ENCODE data around the gene CLDN1. TPM values are rescaled to one million over a fixed set of nuclear protein-coding genes. Genes with fewer than 3 reads are reported as not detected.

CLDN1 gene
- total and polyA plus RNA-seq, 12 donors, result 0.10 to 0.78 (median 0.17) TPM; not detected in 2

GRCh38 chr3:190301591-190301990 lies 20.7 kb downstream of the CLDN1 start:
- intact Hi-C loops (cut with DNase I), result no loop called here
- Histone ChIP-seq H3K9me3 (no peaks in the 10 kb centered on the region), H3K36me3 (no peaks in the 10 kb centered on the region), H3K27me3 (peaks cover 0 to 8% (median 0%) of the 10 kb centered on the region in 7 donors), H3K4me3 (no peak overlapping the region), H3K4me1 (no peaks in the 10 kb centered on the region), H3K27ac (no peak overlapping the region)
- ATAC-seq (no peak), DNase-seq (no peak)
- no peak for TF ChIP-seq CTCF (IDR thresholded peaks at IDR 0.05)
- WGBS, 2 donors, result 31 to 33% methylated on average over 3 of the region's 3 CpGs

DNA sequence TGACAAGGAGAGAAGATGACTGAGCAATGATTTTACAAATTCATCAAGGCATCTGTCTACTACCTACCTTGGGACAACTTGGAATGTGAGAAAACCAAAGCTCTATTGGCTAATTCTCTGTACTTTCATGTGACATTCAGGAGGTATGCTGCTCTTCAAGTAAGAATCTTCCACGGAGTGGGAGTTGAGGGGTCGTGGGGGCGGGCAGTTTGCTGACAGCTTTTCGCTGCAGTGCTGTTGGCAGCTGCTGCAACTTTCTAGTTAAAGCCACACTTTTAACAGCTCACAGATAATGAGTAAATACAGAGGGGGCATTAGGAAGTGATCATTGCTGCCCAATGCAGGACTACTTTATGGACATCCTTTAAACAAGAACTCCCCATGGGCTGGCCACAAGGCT lies 22.3 kb downstream of the CLDN1 start:
- no peak for ATAC-seq
- intact Hi-C loops (cut with DNase I), result no loop called here
- H3K4me1 ChIP-seq, result no peaks in the 10 kb centered on the region

DNA sequence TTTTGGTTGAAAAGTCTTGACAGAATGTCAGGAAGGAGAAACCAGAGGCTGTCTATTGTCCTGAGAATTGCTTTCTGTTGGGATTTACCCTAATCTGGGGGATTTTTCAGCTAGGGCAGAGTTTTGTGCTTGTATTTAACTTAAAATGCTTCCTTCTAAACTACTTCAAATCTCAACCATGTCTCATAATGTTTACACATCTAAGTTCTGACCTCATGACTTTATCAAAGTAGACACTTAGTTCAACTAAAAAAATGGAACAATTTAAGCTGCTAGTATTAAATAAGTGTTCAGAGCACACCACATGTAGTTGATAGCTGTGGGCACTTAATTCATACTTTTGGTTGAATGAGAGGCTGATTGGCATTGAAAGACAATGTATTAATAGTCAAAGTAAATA lies 28.2 kb downstream of the CLDN1 start:
- ATAC-seq (no peak), DNase-seq (no peak)
- no peaks in the 10 kb centered on the region for H3K4me1 ChIP-seq

More for the DNA sequence above, 22.3 kb downstream of the CLDN1 start:
- no peaks in the 10 kb centered on the region for H3K9me3 ChIP-seq
- no peaks in the 10 kb centered on the region for H3K36me3 ChIP-seq
- DNase-seq, result no peak
- no peak overlapping the region for H3K27ac ChIP-seq
- H3K27me3 ChIP-seq, result peaks cover 0 to 8% (median 0%) of the 10 kb centered on the region in 7 donors
- no peak for TF ChIP-seq CTCF (IDR thresholded peaks at IDR 0.05)
- 55 to 59% methylated on average over 4 of the region's 4 CpGs for WGBS, 2 donors
- H3K4me3 ChIP-seq, result no peak overlapping the region

GRCh38 chr3:190293621-190294020 lies 28.6 kb downstream of the CLDN1 start:
- Histone ChIP-seq H3K4me1 (no peaks in the 10 kb centered on the region), H3K27me3 (no peaks in the 10 kb centered on the region), H3K9me3 (peaks cover 0 to 11% (median 0%) of the 10 kb centered on the region in 11 donors), H3K27ac (no peak overlapping the region), H3K36me3 (no peaks in the 10 kb centered on the region), H3K4me3 (no peak overlapping the region)
- no peak for TF ChIP-seq CTCF (IDR thresholded peaks at IDR 0.05)
- DNase-seq (no peak), ATAC-seq (no peak)
- intact Hi-C loops (cut with DNase I), result no loop called here
- 87 to 89% methylated on average over 3 of the region's 3 CpGs for WGBS, 2 donors

More for the DNA sequence above, 28.2 kb downstream of the CLDN1 start:
- Histone ChIP-seq H3K9me3 (peaks cover 0 to 11% (median 0%) of the 10 kb centered on the region in 11 donors), H3K4me3 (no peak overlapping the region), H3K36me3 (no peaks in the 10 kb centered on the region), H3K27me3 (no peaks in the 10 kb centered on the region), H3K27ac (no peak overlapping the region)
- intact Hi-C loops (cut with DNase I), result no loop called here
- TF ChIP-seq CTCF (IDR thresholded peaks at IDR 0.05), result no peak
